Endothelial cell of umbilical vein (primary cell): ENCODE measurements around the gene R3HDM2. TPM values are rescaled to one million over a fixed set of nuclear protein-coding genes. Genes with fewer than 3 reads are reported as not detected.

Experiments
- BruUV-seq: library from RNA; stranded (reverse); fragments of 400-500 nt; replicated peaks from 2 replicates; lab custom pipeline; 2021; lab: Mats Ljungman, UMichigan
- CTCF ChIA-PET: fragments of 300-600, 350-600 bp; sonication (Branson Sonifier 250); formaldehyde crosslinking; loops from one replicate; lab custom pipeline; 2021; ENCODE audit warnings: antibody characterized with exemption, inconsistent platforms; lab: Charles Lee
- POLR2A ChIA-PET: fragments of 300-600, 350-600 bp; sonication (Branson Sonifier 250); formaldehyde crosslinking; loops from one replicate; lab custom pipeline; 2021; ENCODE audit warnings: antibody characterized with exemption, inconsistent platforms; lab: Charles Lee
- DNase-seq: peaks from one replicate; pipeline ENCODE4 v3.0.0-alpha.2; 2011; ENCODE audit warnings: low read depth, low spot score
- FAIRE-seq: peaks from 2 replicates; lab custom pipeline; 2011; peaks lifted over from hg19 to GRCh38; lab: Jason Lieb, UNC
- H2AFZ ChIP-seq: 2 replicates; pipeline ENCODE4 v1.6.0; 2012; ENCODE audit warnings: low read depth, low read length, control low read depth, inconsistent platforms
- H3K27ac ChIP-seq: 2 replicates; pipeline ENCODE4 v1.5.1; 2011; ENCODE audit warnings: low read depth, mild to moderate bottlenecking, control low read depth, low read length, moderate library complexity; ENCODE audit not compliant: insufficient read depth
- H3K27me3 ChIP-seq, 2 experiments: 2 replicates each; pipeline versions ENCODE4 v1.6.0 to v1.6.1; 2011; ENCODE audit warnings: low read length in 2 of 2, mixed read lengths in 1 of 2; ENCODE audit not compliant: control insufficient read depth in 2 of 2, insufficient read depth in 2 of 2
- H3K36me3 ChIP-seq, 2 experiments: 2 replicates in 1 of 2; 3 replicates in 1 of 2; pipeline ENCODE4 v1.5.1; 2011; ENCODE audit warnings: low read length in 2 of 2, mild to moderate bottlenecking in 1 of 2, moderate library complexity in 1 of 2; ENCODE audit not compliant: control insufficient read depth in 2 of 2, insufficient read depth in 2 of 2; ENCODE audit errors: extremely low read depth in 1 of 2
- H3K4me1 ChIP-seq: 3 replicates; pipeline ENCODE4 v1.5.1; 2011; ENCODE audit warnings: mild to moderate bottlenecking, low read length; ENCODE audit not compliant: control insufficient read depth, insufficient read depth; ENCODE audit errors: extremely low read depth
- H3K4me2 ChIP-seq: 2 replicates; pipeline ENCODE4 v1.6.1; 2011; ENCODE audit warnings: low read length, control low read depth, mixed read lengths; ENCODE audit not compliant: insufficient read depth
- H3K4me3 ChIP-seq, 3 experiments: fragments of 200-600 bp in 1 of 3; sonication (generic), shearing (Covaris generic) in 1 of 3; replicated peaks in 1 of 3; 2 replicates each; pipeline ENCODE4 v1.5.1; 2011 to 2016; ENCODE audit warnings: control low read depth in 3 of 3, low read length in 3 of 3, mild to moderate bottlenecking in 2 of 3, inconsistent platforms in 1 of 3, low read depth in 1 of 3, moderate library complexity in 1 of 3; ENCODE audit not compliant: insufficient read depth in 1 of 3
- H3K79me2 ChIP-seq: 2 replicates; pipeline ENCODE4 v1.6.0; 2012; ENCODE audit warnings: low read length, inconsistent platforms; ENCODE audit not compliant: control insufficient read depth, insufficient read depth
- H3K9ac ChIP-seq: replicated peaks from 2 replicates; pipeline ENCODE3; 2011; ENCODE audit warnings: low read length, control low read depth; ENCODE audit not compliant: insufficient read depth; ENCODE audit errors: extremely low read depth
- H3K9me1 ChIP-seq: replicated peaks from 3 replicates; pipeline ENCODE4 v1.6.0; 2011; ENCODE audit warnings: mild to moderate bottlenecking, low read length; ENCODE audit not compliant: control insufficient read depth, insufficient read depth; ENCODE audit errors: extremely low read depth
- H3K9me3 ChIP-seq: replicated peaks from 2 replicates; pipeline ENCODE4 v1.5.1; 2012; ENCODE audit warnings: low read length, inconsistent platforms; ENCODE audit not compliant: control insufficient read depth, insufficient read depth
- H4K20me1 ChIP-seq: replicated peaks from 2 replicates; pipeline ENCODE3; 2011; ENCODE audit warnings: mild to moderate bottlenecking, low read length; ENCODE audit not compliant: control insufficient read depth, insufficient read depth; ENCODE audit errors: extremely low read depth
- CTCF ChIP-seq, 2 donors: IDR thresholded peaks; 1 replicate in 1 of 2; 2 replicates in 1 of 2; pipeline ENCODE4 v1.5.1; 2011; ENCODE audit warnings: low read length in 2 of 2, mild to moderate bottlenecking in 2 of 2, moderate library complexity in 2 of 2, control low read depth in 1 of 2, inconsistent platforms in 1 of 2, low read depth in 1 of 2; ENCODE audit not compliant: insufficient read depth in 1 of 2; ENCODE audit errors: extremely low read depth in 1 of 2
- EZH2 ChIP-seq: IDR thresholded peaks from 2 replicates; pipeline ENCODE4 v1.6.1; 2012; ENCODE audit warnings: borderline replicate concordance, low read depth, mild to moderate bottlenecking, moderate library complexity, low read length, inconsistent platforms; ENCODE audit not compliant: severe bottlenecking
- FOS ChIP-seq: IDR thresholded peaks from 2 replicates; pipeline ENCODE4 v1.6.1; 2011; ENCODE audit warnings: mild to moderate bottlenecking, low read length, moderate library complexity, borderline replicate concordance; ENCODE audit not compliant: insufficient read depth
- GATA2 ChIP-seq: IDR thresholded peaks from 2 replicates; pipeline ENCODE4 v1.7.0; 2011; ENCODE audit warnings: low read depth, mild to moderate bottlenecking, moderate library complexity, mixed read lengths, low read length; ENCODE audit not compliant: insufficient read length, insufficient read depth
- JUN ChIP-seq: IDR thresholded peaks from 2 replicates; pipeline ENCODE4 v1.6.1; 2011; ENCODE audit warnings: borderline replicate concordance, low read depth; ENCODE audit not compliant: insufficient read length, insufficient read depth
- MAX ChIP-seq: IDR thresholded peaks from 2 replicates; pipeline ENCODE4 v1.6.1; 2011; ENCODE audit not compliant: insufficient read depth, insufficient read length
- MYC ChIP-seq: IDR thresholded peaks from one replicate; pipeline ENCODE4 v1.6.1; 2011; ENCODE audit warnings: mild to moderate bottlenecking, low read depth, low read length
- POLR2A ChIP-seq: IDR thresholded peaks from 2 replicates; pipeline ENCODE4 v1.6.1; 2012; ENCODE audit warnings: low read depth, mild to moderate bottlenecking, control low read depth, low read length
- POLR2AphosphoS5 ChIP-seq: IDR thresholded peaks from 2 replicates; pipeline ENCODE4 v1.6.1; 2012; ENCODE audit warnings: low read depth, mild to moderate bottlenecking, control low read depth, low read length, moderate library complexity; ENCODE audit not compliant: insufficient read depth
- dilution Hi-C: fragments of 300-500 bp; cut with MboI; formaldehyde crosslinking; loops from one replicate; pipeline ENCODE4 v1.15.0; 2019; ENCODE audit warnings: low sequenced_read_pairs; ENCODE audit not compliant: extremely low pct_ligation_motif_present
- intact Hi-C: fragments of 100-400 bp; cut with micrococcal nuclease; formaldehyde crosslinking; loops from one replicate; pipeline ENCODE4 v1.10.0; 2022
- polyA plus RNA-seq, 4 experiments: library from polyadenylated mRNA; depleted of rRNA in 3 of 4; stranded (reverse) in 3 of 4; unstranded in 1 of 4; fragments of >200 nt; gene quantifications; 2 replicates each; pipeline versions ENCODE4 v1.2.1 to v1.2.3, GENCODE V29; 2011 to 2012; ENCODE audit warnings: missing spikeins in 1 of 4
- total RNA-seq: library from RNA; stranded (reverse); gene quantifications from 2 replicates; pipeline ENCODE4 v1.2.3, GENCODE V29; 2021

Gene R3HDM2
- total and polyA plus RNA-seq, 2 donors (not counting 3 experiments of a cell fraction or from before 2014, with no cell fraction given): 26.1 to 31.3 TPM

GRCh38 chr12:57448669-57449068 is 17.8 kb upstream of the R3HDM2 start:
- Histone ChIP-seq H3K4me1 (peaks cover 3% of the 10 kb centered on the region), H3K4me2 (no peak overlapping the region), H3K9ac (no peak overlapping the region), H3K4me3 (no peak overlapping the region), H3K27ac (no peak overlapping the region), H3K27me3 (no peaks in the 10 kb centered on the region), H4K20me1 (no peaks in the 10 kb centered on the region), H2AFZ (no peak overlapping the region), H3K36me3 (no peaks in the 10 kb centered on the region), H3K9me1 (no peaks in the 10 kb centered on the region), H3K79me2 (no peaks in the 10 kb centered on the region), H3K9me3 (no peaks in the 10 kb centered on the region)
- DNase-seq (no peak), FAIRE-seq (no peak)
- no peak for TF ChIP-seq CTCF (IDR thresholded peaks at IDR 0.05; ENCODE audit: extremely low read depth in 1 of 2, insufficient read depth in 1 of 2, low read depth in 1 of 2, low read length in 2 of 2)
- TF ChIP-seq FOS: no peak
- TF ChIP-seq EZH2: no peak
- dilution Hi-C loops (no loop called here), intact Hi-C loops (no loop called here)
- ChIA-PET POLR2A (no interaction called here), CTCF (interaction anchor here (0.6 to 1.5 kb wide), 4 partner anchors 14 to 141 kb away, joined by 3 to 5 read pairs (median 4); no protein-coding TSS in a partner anchor)
- no TSS peak for BruUV-seq

GRCh38 chr12:57446292-57446960 is 15.6 kb upstream of the R3HDM2 start:
- DNase-seq (no peak), FAIRE-seq (peak; percentile 38)
- ChIA-PET POLR2A (no interaction called here), CTCF (interaction anchor here (1.6 kb wide), 1 partner anchor 13 kb away, joined by 4 read pairs; the partner anchor contains the start of gene GLI1)
- Histone ChIP-seq H3K9ac (no peak overlapping the region), H3K79me2 (no peaks in the 10 kb centered on the region), H2AFZ (no peak overlapping the region), H3K4me3 (no peak overlapping the region), H3K4me1 (no peaks in the 10 kb centered on the region), H3K9me3 (no peaks in the 10 kb centered on the region), H3K27me3 (no peaks in the 10 kb centered on the region), H3K27ac (no peak overlapping the region), H3K4me2 (no peak overlapping the region), H4K20me1 (no peaks in the 10 kb centered on the region), H3K9me1 (no peaks in the 10 kb centered on the region), H3K36me3 (no peaks in the 10 kb centered on the region)
- BruUV-seq: no TSS peak
- intact Hi-C loops: no loop called here
- TF ChIP-seq MYC: no peak
- TF ChIP-seq EZH2: no peak
- TF ChIP-seq GATA2: no peak
- TF ChIP-seq CTCF (IDR thresholded peaks at IDR 0.05; ENCODE audit: extremely low read depth in 1 of 2, insufficient read depth in 1 of 2, low read depth in 1 of 2, low read length in 2 of 2): no peak
- TF ChIP-seq POLR2AphosphoS5: no peak
- TF ChIP-seq POLR2A: no peak
- no peak for TF ChIP-seq MAX
- no peak for TF ChIP-seq JUN
- TF ChIP-seq FOS: no peak
- dilution Hi-C loops: no loop called here
